IMR-90 (cell line): ENCODE results near the gene NTMT1. TPM values are rescaled to one million over a fixed set of nuclear protein-coding genes. Genes with fewer than 3 reads are reported as not detected.

Experiments
- ATAC-seq: fragments of 200-7000 bp; cut with Tn5 transposase; 2 replicates; pipeline ENCODE4 v1.9.1; 2020; ENCODE audit warnings: low read depth, mild to moderate bottlenecking, moderate library complexity
- BruUV-seq: library from RNA; stranded (reverse); fragments of 400-500 nt; replicated peaks from 2 replicates; lab custom pipeline; 2021; lab: Mats Ljungman, UMichigan
- CTCF ChIA-PET: fragments of 300-600 bp; formaldehyde crosslinking; extraction: SDS; loops from one replicate; lab custom pipeline; 2021; ENCODE audit warnings: antibody characterized with exemption; lab: Yijun Ruan, JAX
- POLR2A ChIA-PET: fragments of 300-600 bp; sonication (Branson Sonifier 250); formaldehyde crosslinking; loops from one replicate; lab custom pipeline; 2022; ENCODE audit warnings: antibody characterized with exemption; ENCODE audit not compliant: unreplicated experiment; lab: Charles Lee
- DNase-seq: peaks from one replicate; pipeline ENCODE4 v3.0.0; 2013
- H2AFZ ChIP-seq: replicated peaks from 2 replicates; pipeline ENCODE3; 2013; ENCODE audit warnings: low read length, mild to moderate bottlenecking; ENCODE audit not compliant: poor library complexity
- H2AK5ac ChIP-seq: 2 replicates; pipeline ENCODE4 v1.6.1; 2013; ENCODE audit warnings: low read depth, low read length, inconsistent platforms
- H2AK9ac ChIP-seq: replicated peaks from 2 replicates; pipeline ENCODE3; 2013; ENCODE audit warnings: mild to moderate bottlenecking, low read depth, low read length, moderate library complexity; ENCODE audit not compliant: poor library complexity
- H2BK120ac ChIP-seq: 2 replicates; pipeline ENCODE4 v1.6.1; 2013; ENCODE audit warnings: low read depth, low read length, inconsistent platforms
- H2BK15ac ChIP-seq: 3 replicates; pipeline ENCODE4 v1.6.1; 2013; ENCODE audit warnings: low read depth, low read length, inconsistent platforms
- H2BK20ac ChIP-seq: 2 replicates; pipeline ENCODE4 v1.6.1; 2013; ENCODE audit warnings: low read depth, mild to moderate bottlenecking, inconsistent platforms, low read length, moderate library complexity
- H2BK5ac ChIP-seq: 2 replicates; pipeline ENCODE4 v1.6.1; 2013; ENCODE audit warnings: mild to moderate bottlenecking, low read depth, low read length, inconsistent platforms; ENCODE audit not compliant: poor library complexity, severe bottlenecking
- H3K14ac ChIP-seq: replicated peaks from 2 replicates; pipeline ENCODE4 v1.6.1; 2013; ENCODE audit warnings: low read depth, low read length, inconsistent platforms
- H3K18ac ChIP-seq: 2 replicates; pipeline ENCODE4 v1.6.1; 2013; ENCODE audit warnings: low read depth, low read length, control low read depth
- H3K23ac ChIP-seq: 2 replicates; pipeline ENCODE4 v1.6.1; 2013; ENCODE audit warnings: low read depth, low read length, inconsistent platforms
- H3K27ac ChIP-seq: 2 replicates; pipeline ENCODE4 v1.5.1; 2013; ENCODE audit warnings: mild to moderate bottlenecking, control low read depth, low read length; ENCODE audit not compliant: insufficient read depth
- H3K27me3 ChIP-seq: 2 replicates; pipeline ENCODE4 v1.6.1; 2013; ENCODE audit warnings: low read length; ENCODE audit not compliant: control insufficient read depth, insufficient read depth
- H3K36me3 ChIP-seq: 2 replicates; pipeline ENCODE4 v1.6.1; 2013; ENCODE audit warnings: low read length, mixed read lengths; ENCODE audit not compliant: control insufficient read depth, insufficient read depth
- H3K4ac ChIP-seq: 2 replicates; pipeline ENCODE4 v1.6.1; 2013; ENCODE audit warnings: low read depth, low read length, inconsistent platforms
- H3K4me1 ChIP-seq: 2 replicates; pipeline ENCODE4 v1.6.1; 2013; ENCODE audit warnings: low read length, mixed read lengths; ENCODE audit not compliant: control insufficient read depth, insufficient read depth
- H3K4me2 ChIP-seq: 2 replicates; pipeline ENCODE4 v1.6.1; 2013; ENCODE audit warnings: low read depth, mild to moderate bottlenecking, control low read depth, low read length, moderate library complexity
- H3K4me3 ChIP-seq: 2 replicates; pipeline ENCODE4 v1.5.1; 2013; ENCODE audit warnings: low read depth, mild to moderate bottlenecking, control low read depth, low read length, moderate library complexity; ENCODE audit not compliant: insufficient read depth
- H3K56ac ChIP-seq: 2 replicates; pipeline ENCODE4 v1.6.1; 2013; ENCODE audit warnings: low read length, inconsistent platforms; ENCODE audit not compliant: insufficient read depth; ENCODE audit errors: extremely low read depth
- H3K79me1 ChIP-seq, 2 experiments: 2 replicates each; pipeline ENCODE4 v1.6.1; 2013; ENCODE audit warnings: low read length in 2 of 2, inconsistent platforms in 1 of 2, low read depth in 1 of 2
- H3K9ac ChIP-seq: 2 replicates; pipeline ENCODE4 v1.6.1; 2013; ENCODE audit warnings: low read depth, low read length, control low read depth
- H3K9me1 ChIP-seq: 2 replicates; pipeline ENCODE4 v1.6.1; 2013; ENCODE audit warnings: low read length, inconsistent platforms; ENCODE audit not compliant: insufficient read depth
- H3K9me3 ChIP-seq: 2 replicates; pipeline ENCODE4 v1.6.1; 2013; ENCODE audit warnings: low read length; ENCODE audit not compliant: control insufficient read depth, insufficient read depth
- H4K20me1 ChIP-seq: 2 replicates; pipeline ENCODE4 v1.6.1; 2013; ENCODE audit warnings: low read length, inconsistent platforms; ENCODE audit not compliant: insufficient read depth
- H4K5ac ChIP-seq: 2 replicates; pipeline ENCODE4 v1.6.1; 2013; ENCODE audit warnings: mild to moderate bottlenecking, low read depth, low read length, control low read depth
- H4K8ac ChIP-seq, 2 experiments: 2 replicates each; pipeline ENCODE4 v1.6.1; 2013; ENCODE audit warnings: low read depth in 2 of 2, low read length in 2 of 2, control low read depth in 1 of 2, inconsistent platforms in 1 of 2
- H4K91ac ChIP-seq: 2 replicates; pipeline ENCODE4 v1.6.1; 2013; ENCODE audit warnings: low read depth, low read length, inconsistent platforms; ENCODE audit not compliant: insufficient read depth
- BHLHE40 ChIP-seq: fragments of 150-350 bp; IDR thresholded peaks from 2 replicates; pipeline ENCODE4 v1.6.1; 2016; ENCODE audit warnings: mild to moderate bottlenecking, low read depth, low read length
- CHD1 ChIP-seq: IDR thresholded peaks from 2 replicates; pipeline ENCODE4 v1.6.1; 2012; ENCODE audit warnings: low read depth, low read length, improper control_type of control experiment
- MAFK ChIP-seq: IDR thresholded peaks from 2 replicates; pipeline ENCODE4 v1.6.1; 2012; ENCODE audit warnings: low read depth, low read length, improper control_type of control experiment
- MXI1 ChIP-seq: IDR thresholded peaks from 2 replicates; pipeline ENCODE4 v1.6.1; 2012; ENCODE audit warnings: low read depth, mild to moderate bottlenecking, low read length, moderate library complexity, borderline replicate concordance
- NFE2L2 ChIP-seq: fragments of 150-350 bp; IDR thresholded peaks from 2 replicates; pipeline ENCODE4 v1.6.1; 2016; ENCODE audit warnings: low read depth, mild to moderate bottlenecking, low read length
- POLR2A ChIP-seq: IDR thresholded peaks from 2 replicates; pipeline ENCODE4 v1.6.1; 2012; ENCODE audit warnings: mild to moderate bottlenecking, low read depth, low read length
- RAD21 ChIP-seq: IDR thresholded peaks from 2 replicates; pipeline ENCODE4 v1.6.1; 2012; ENCODE audit warnings: low read length, improper control_type of control experiment
- RCOR1 ChIP-seq: IDR thresholded peaks from 2 replicates; pipeline ENCODE4 v1.6.1; 2012; ENCODE audit warnings: mild to moderate bottlenecking, low read length, improper control_type of control experiment; ENCODE audit not compliant: insufficient replicate concordance
- RFX5 ChIP-seq: IDR thresholded peaks from 2 replicates; pipeline ENCODE4 v1.8.0; 2012; ENCODE audit warnings: low read depth, mild to moderate bottlenecking, low read length, moderate library complexity
- SMC3 ChIP-seq: fragments of 150-350 bp; IDR thresholded peaks from 2 replicates; pipeline ENCODE4 v1.6.1; 2016; ENCODE audit warnings: low read depth, mild to moderate bottlenecking, antibody characterized with exemption, low read length, moderate library complexity
- whole genome bisulfite sequencing, 2 experiments: methylation state at CpG; one replicate each; pipeline versions ENCODE4 v1.1.5 to v1.1.7; 2013; ENCODE audit warnings: missing lambda C conversion rate in 2 of 2; ENCODE audit not compliant: insufficient read length in 1 of 2; ENCODE audit errors: extremely low coverage in 2 of 2; 5-methylcytosine and 5-hydroxymethylcytosine counted together
- dilution Hi-C: fragments of 300-500 bp; cut with HindIII; formaldehyde crosslinking; loops from one replicate; pipeline ENCODE4 v1.14.3; 2018; ENCODE audit warnings: low sequenced_read_pairs; ENCODE audit not compliant: unreplicated experiment
- in situ Hi-C: fragments of 300-500 bp; cut with MboI; formaldehyde crosslinking; loops from 3 replicates; pipeline ENCODE4 v1.14.3; 2019; ENCODE audit warnings: low sequenced_read_pairs, inconsistent platforms, mixed read lengths
- intact Hi-C: fragments of 100-400 bp; cut with micrococcal nuclease; formaldehyde crosslinking; loops from 2 replicates; pipeline ENCODE4 v1.10.0; 2022
- polyA plus RNA-seq, 3 experiments: library from polyadenylated mRNA; depleted of rRNA; stranded (reverse); fragments of >200 nt; gene quantifications; 2 replicates each; pipeline ENCODE4 v1.2.3, GENCODE V29; 2012; ENCODE audit warnings: low replicate concordance in 1 of 3
- total RNA-seq: library from RNA; depleted of rRNA; stranded (reverse); fragments of >200 nt; gene quantifications from 2 replicates; pipeline ENCODE4 v1.2.3, GENCODE V29; 2012
- TF ChIP-seq, protein P1 (sequence below): fragments of 150-350 bp; IDR thresholded peaks from 2 replicates; pipeline ENCODE4 v1.6.1; 2017; ENCODE audit warnings: mild to moderate bottlenecking, antibody characterized with exemption, low read length, low read depth
- TF ChIP-seq, protein P2 (sequence below): fragments of 150-350 bp; IDR thresholded peaks from 2 replicates; pipeline ENCODE4 v1.6.1; 2016; ENCODE audit warnings: low read depth, mild to moderate bottlenecking, low read length, moderate library complexity, borderline replicate concordance
- TF ChIP-seq, protein P3 (sequence below): conservative IDR thresholded peaks from 2 replicates; pipeline ENCODE4 v1.5.1; 2012; ENCODE audit warnings: mild to moderate bottlenecking, low read depth, low read length, improper control_type of control experiment

Gene NTMT1
- total and polyA plus RNA-seq, 2 of the 4 experiments (the other 2 are of a cell fraction), result 68.1 to 88.1 TPM

GRCh38 chr9:129669946-129670345 lies 44.0 kb downstream of the NTMT1 start:
- Histone ChIP-seq H4K20me1 (peaks cover 46% of the 10 kb centered on the region), H4K91ac (peak overlapping the region; percentile 77), H3K4me2 (no peak overlapping the region; the same call in 1 of the 2 replicates), H2BK20ac (peak overlapping the region; percentile 64), H3K4ac (peak overlapping the region; percentile 80), H3K14ac (peak overlapping the region; percentile 70), H2AFZ (no peak overlapping the region), H3K56ac (no peak overlapping the region), H3K27me3 (no peaks in the 10 kb centered on the region), H2AK9ac (peak overlapping the region; percentile 17), H3K18ac (peak overlapping the region; percentile 33; the same call in 1 of the 2 replicates), H3K9me3 (no peaks in the 10 kb centered on the region), H3K79me1 (peaks cover 10 to 79% of the 10 kb centered on the region in 2 experiments; a peak in 3 of 4 replicates), H3K9me1 (peaks cover 18% of the 10 kb centered on the region), H3K4me3 (no peak overlapping the region), H2BK5ac (peak overlapping the region; percentile 64), H3K9ac (peak overlapping the region; percentile 26; the same call in 1 of the 2 replicates), H3K36me3 (peaks cover 21% of the 10 kb centered on the region), H3K27ac (peak overlapping the region; percentile 71), H3K4me1 (peaks cover 31% of the 10 kb centered on the region), H2AK5ac (peak overlapping the region; percentile 80), H4K5ac (peak overlapping the region; percentile 61; the same call in 1 of the 2 replicates), H2BK15ac (peak overlapping the region; percentile 90; the same call in 2 of the 3 replicates), H3K23ac (peak overlapping the region; percentile 22; the same call in 1 of the 2 replicates), H2BK120ac (peak overlapping the region; percentile 84), H4K8ac (peak overlapping the region in 1 of 2 experiments; percentile 61; a peak in 1 of 4 replicates)
- DNase-seq (no peak), ATAC-seq (no peak)
- no TSS peak for BruUV-seq
- POLR2A ChIA-PET, result no interaction called here
- CTCF ChIA-PET, result no interaction called here
- intact Hi-C loops (loop anchor here (5.0 kb wide), 1 partner anchor 42 kb away; no protein-coding TSS in a partner anchor), dilution Hi-C loops (no loop called here), in situ Hi-C loops (no loop called here)
- TF ChIP-seq POLR2A (no peak), NFE2L2 (no peak), SMC3 (no peak), RAD21 (no peak), CHD1 (no peak), RFX5 (no peak), MAFK (no peak), RCOR1 (no peak), MXI1 (no peak), BHLHE40 (no peak)
- TF ChIP-seq, protein P1, sequence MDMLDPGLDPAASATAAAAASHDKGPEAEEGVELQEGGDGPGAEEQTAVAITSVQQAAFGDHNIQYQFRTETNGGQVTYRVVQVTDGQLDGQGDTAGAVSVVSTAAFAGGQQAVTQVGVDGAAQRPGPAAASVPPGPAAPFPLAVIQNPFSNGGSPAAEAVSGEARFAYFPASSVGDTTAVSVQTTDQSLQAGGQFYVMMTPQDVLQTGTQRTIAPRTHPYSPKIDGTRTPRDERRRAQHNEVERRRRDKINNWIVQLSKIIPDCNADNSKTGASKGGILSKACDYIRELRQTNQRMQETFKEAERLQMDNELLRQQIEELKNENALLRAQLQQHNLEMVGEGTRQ, result no peak
- TF ChIP-seq, protein P2, sequence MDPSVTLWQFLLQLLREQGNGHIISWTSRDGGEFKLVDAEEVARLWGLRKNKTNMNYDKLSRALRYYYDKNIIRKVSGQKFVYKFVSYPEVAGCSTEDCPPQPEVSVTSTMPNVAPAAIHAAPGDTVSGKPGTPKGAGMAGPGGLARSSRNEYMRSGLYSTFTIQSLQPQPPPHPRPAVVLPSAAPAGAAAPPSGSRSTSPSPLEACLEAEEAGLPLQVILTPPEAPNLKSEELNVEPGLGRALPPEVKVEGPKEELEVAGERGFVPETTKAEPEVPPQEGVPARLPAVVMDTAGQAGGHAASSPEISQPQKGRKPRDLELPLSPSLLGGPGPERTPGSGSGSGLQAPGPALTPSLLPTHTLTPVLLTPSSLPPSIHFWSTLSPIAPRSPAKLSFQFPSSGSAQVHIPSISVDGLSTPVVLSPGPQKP, result no peak
- TF ChIP-seq, protein P3, sequence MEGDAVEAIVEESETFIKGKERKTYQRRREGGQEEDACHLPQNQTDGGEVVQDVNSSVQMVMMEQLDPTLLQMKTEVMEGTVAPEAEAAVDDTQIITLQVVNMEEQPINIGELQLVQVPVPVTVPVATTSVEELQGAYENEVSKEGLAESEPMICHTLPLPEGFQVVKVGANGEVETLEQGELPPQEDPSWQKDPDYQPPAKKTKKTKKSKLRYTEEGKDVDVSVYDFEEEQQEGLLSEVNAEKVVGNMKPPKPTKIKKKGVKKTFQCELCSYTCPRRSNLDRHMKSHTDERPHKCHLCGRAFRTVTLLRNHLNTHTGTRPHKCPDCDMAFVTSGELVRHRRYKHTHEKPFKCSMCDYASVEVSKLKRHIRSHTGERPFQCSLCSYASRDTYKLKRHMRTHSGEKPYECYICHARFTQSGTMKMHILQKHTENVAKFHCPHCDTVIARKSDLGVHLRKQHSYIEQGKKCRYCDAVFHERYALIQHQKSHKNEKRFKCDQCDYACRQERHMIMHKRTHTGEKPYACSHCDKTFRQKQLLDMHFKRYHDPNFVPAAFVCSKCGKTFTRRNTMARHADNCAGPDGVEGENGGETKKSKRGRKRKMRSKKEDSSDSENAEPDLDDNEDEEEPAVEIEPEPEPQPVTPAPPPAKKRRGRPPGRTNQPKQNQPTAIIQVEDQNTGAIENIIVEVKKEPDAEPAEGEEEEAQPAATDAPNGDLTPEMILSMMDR, result no peak
- 86% methylated on average over 8 of the region's 13 CpGs; no CpG with 5 or more reads in 1 of the 2 experiments for whole genome bisulfite sequencing, 2 experiments
